MM.1S (cell line): ENCODE data around the gene CPEB1.

Experiments
- DNase-seq: peaks from one replicate; pipeline ENCODE4 v3.0.0-alpha.2; 2015
- H2AFZ ChIP-seq: fragments of 300-600 bp; sonication (generic); 2 replicates; pipeline ENCODE4 v1.6.0; 2016; ENCODE audit warnings: antibody characterized with exemption, low read length
- H3F3A ChIP-seq: fragments of 300-600 bp; sonication (generic); 2 replicates; pipeline ENCODE4 v1.6.1; 2016; ENCODE audit warnings: mild to moderate bottlenecking, antibody characterized with exemption, low read length, moderate library complexity, mixed read lengths; ENCODE audit not compliant: insufficient read depth
- H3K27ac ChIP-seq: fragments of 300-600 bp; sonication (generic); 2 replicates; pipeline ENCODE4 v1.5.1; 2016; ENCODE audit warnings: mild to moderate bottlenecking, low read length
- H3K27me3 ChIP-seq: fragments of 300-600 bp; sonication (generic); replicated peaks from 2 replicates; pipeline ENCODE4 v1.6.0; 2016; ENCODE audit warnings: low read length; ENCODE audit not compliant: insufficient read depth
- H3K36me3 ChIP-seq: fragments of 300-600 bp; sonication (generic); replicated peaks from 2 replicates; pipeline ENCODE4 v1.6.1; 2016; ENCODE audit warnings: mild to moderate bottlenecking, low read length, mixed read lengths; ENCODE audit not compliant: insufficient read depth
- H3K4me1 ChIP-seq: fragments of 300-600 bp; sonication (generic); 2 replicates; pipeline ENCODE4 v1.6.1; 2016; ENCODE audit warnings: low read length, mixed read lengths
- H3K4me2 ChIP-seq: fragments of 300-600 bp; sonication (generic); 2 replicates; pipeline ENCODE4 v1.6.0; 2016; ENCODE audit warnings: low read depth, low read length
- H3K4me3 ChIP-seq: fragments of 300-600 bp; sonication (generic); 2 replicates; pipeline ENCODE4 v1.5.1; 2016; ENCODE audit warnings: low read length, mixed read lengths
- H3K79me2 ChIP-seq: fragments of 300-600 bp; sonication (generic); 2 replicates; pipeline ENCODE4 v1.6.1; 2016; ENCODE audit warnings: mixed run types, low read length, mixed read lengths
- H3K9ac ChIP-seq: fragments of 300-600 bp; sonication (generic); 2 replicates; pipeline ENCODE4 v1.6.1; 2016; ENCODE audit warnings: low read length, mixed read lengths
- H3K9me2 ChIP-seq: fragments of 300-600 bp; sonication (generic); replicated peaks from 2 replicates; pipeline ENCODE4 v1.6.1; 2016; ENCODE audit warnings: mild to moderate bottlenecking, low read length, mixed read lengths; ENCODE audit not compliant: insufficient read depth
- H3K9me3 ChIP-seq: fragments of 300-600 bp; sonication (generic); replicated peaks from 2 replicates; pipeline ENCODE4 v1.6.1; 2016; ENCODE audit warnings: mild to moderate bottlenecking, low read length, mixed read lengths; ENCODE audit not compliant: insufficient read depth
- H4K20me1 ChIP-seq: fragments of 300-600 bp; sonication (generic); 2 replicates; pipeline ENCODE4 v1.6.1; 2016; ENCODE audit warnings: mild to moderate bottlenecking, low read length, moderate library complexity, mixed read lengths; ENCODE audit not compliant: insufficient read depth
- EZH2 ChIP-seq: fragments of 300-600 bp; sonication (generic); optimal IDR thresholded peaks from 2 replicates; pipeline ENCODE3; 2017; ENCODE audit warnings: low read depth, mild to moderate bottlenecking, antibody characterized with exemption, low read length, mixed read lengths
- EZH2phosphoT487 ChIP-seq: fragments of 300-600 bp; sonication (generic); IDR thresholded peaks from 2 replicates; pipeline ENCODE4 v1.6.1; 2018; ENCODE audit warnings: antibody characterized with exemption, low read length
- TF ChIP-seq, protein P1 (sequence below): fragments of 300-600 bp; sonication (generic); IDR thresholded peaks from 2 replicates; pipeline ENCODE4 v1.5.1; 2016; ENCODE audit warnings: antibody characterized with exemption, low read length, mixed read lengths

Gene CPEB1

DNA sequence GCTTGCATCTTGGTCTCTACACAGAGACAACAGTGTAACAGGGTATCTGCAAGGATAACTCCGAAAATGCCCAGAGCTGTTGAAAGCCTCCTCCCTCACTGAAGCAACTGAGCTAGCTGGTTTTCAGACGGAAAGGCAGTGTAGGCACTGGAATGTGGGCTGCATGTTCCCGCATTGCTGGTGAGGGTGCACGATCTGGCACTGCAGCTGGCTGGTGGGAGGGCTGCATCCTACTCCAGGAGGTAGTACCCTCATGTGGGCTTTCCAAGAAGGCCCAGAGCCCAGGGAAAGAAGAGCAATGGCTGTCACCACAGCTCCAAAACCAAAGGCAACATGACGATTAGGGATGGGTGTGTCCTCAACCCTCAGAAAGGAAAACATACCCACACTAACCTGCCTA, 78.2 kb downstream of the CPEB1 start:
- H3K9ac ChIP-seq, result no peak overlapping the region
- no peak for TF ChIP-seq EZH2phosphoT487
- TF ChIP-seq EZH2, result no peak
- TF ChIP-seq, protein P1, sequence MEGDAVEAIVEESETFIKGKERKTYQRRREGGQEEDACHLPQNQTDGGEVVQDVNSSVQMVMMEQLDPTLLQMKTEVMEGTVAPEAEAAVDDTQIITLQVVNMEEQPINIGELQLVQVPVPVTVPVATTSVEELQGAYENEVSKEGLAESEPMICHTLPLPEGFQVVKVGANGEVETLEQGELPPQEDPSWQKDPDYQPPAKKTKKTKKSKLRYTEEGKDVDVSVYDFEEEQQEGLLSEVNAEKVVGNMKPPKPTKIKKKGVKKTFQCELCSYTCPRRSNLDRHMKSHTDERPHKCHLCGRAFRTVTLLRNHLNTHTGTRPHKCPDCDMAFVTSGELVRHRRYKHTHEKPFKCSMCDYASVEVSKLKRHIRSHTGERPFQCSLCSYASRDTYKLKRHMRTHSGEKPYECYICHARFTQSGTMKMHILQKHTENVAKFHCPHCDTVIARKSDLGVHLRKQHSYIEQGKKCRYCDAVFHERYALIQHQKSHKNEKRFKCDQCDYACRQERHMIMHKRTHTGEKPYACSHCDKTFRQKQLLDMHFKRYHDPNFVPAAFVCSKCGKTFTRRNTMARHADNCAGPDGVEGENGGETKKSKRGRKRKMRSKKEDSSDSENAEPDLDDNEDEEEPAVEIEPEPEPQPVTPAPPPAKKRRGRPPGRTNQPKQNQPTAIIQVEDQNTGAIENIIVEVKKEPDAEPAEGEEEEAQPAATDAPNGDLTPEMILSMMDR, result no peak
- H3K4me3 ChIP-seq, result no peak overlapping the region
- no peaks in the 10 kb centered on the region for H3K9me3 ChIP-seq
- no peaks in the 10 kb centered on the region for H3F3A ChIP-seq
- DNase-seq, result no peak
- no peaks in the 10 kb centered on the region for H3K27me3 ChIP-seq
- H4K20me1 ChIP-seq, result no peaks in the 10 kb centered on the region
- H3K27ac ChIP-seq, result no peak overlapping the region
- no peaks in the 10 kb centered on the region for H3K4me1 ChIP-seq
- no peaks in the 10 kb centered on the region for H3K9me2 ChIP-seq
- no peak overlapping the region for H2AFZ ChIP-seq
- H3K4me2 ChIP-seq, result no peak overlapping the region
- H3K36me3 ChIP-seq, result no peaks in the 10 kb centered on the region
- no peaks in the 10 kb centered on the region for H3K79me2 ChIP-seq

DNA sequence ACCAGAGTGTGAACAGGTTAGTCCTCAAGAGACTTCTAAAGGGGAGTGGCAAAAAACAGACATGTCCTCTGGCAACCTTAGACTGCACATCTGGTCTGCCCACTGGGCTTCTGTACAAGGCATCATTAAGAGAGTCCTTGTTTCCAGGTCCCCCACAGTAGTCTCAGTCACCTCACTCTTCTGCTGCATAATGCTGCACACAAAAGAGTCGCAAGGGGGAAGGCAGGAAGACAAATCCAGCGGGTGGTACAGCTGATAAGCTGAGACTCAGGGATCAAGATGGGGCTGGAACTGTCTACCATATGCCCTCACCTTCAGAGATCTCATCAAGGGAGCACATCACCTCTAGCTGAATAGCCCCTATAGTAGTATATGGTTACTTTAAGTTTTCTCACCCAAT, 79.5 kb downstream of the CPEB1 start:
- H3K4me2 ChIP-seq, result no peak overlapping the region
- H3K9ac ChIP-seq, result no peak overlapping the region
- H3K4me1 ChIP-seq, result no peaks in the 10 kb centered on the region
- no peaks in the 10 kb centered on the region for H4K20me1 ChIP-seq
- no peak overlapping the region for H3K27ac ChIP-seq
- H3K27me3 ChIP-seq, result no peaks in the 10 kb centered on the region
- no peaks in the 10 kb centered on the region for H3K79me2 ChIP-seq
- DNase-seq, result no peak
- TF ChIP-seq, protein P1, result no peak
- TF ChIP-seq EZH2phosphoT487 (no peak), EZH2 (no peak)
- H3F3A ChIP-seq, result no peaks in the 10 kb centered on the region
- no peaks in the 10 kb centered on the region for H3K36me3 ChIP-seq
- H2AFZ ChIP-seq, result no peak overlapping the region
- H3K4me3 ChIP-seq, result no peak overlapping the region
- H3K9me3 ChIP-seq, result no peaks in the 10 kb centered on the region
- no peaks in the 10 kb centered on the region for H3K9me2 ChIP-seq

DNA sequence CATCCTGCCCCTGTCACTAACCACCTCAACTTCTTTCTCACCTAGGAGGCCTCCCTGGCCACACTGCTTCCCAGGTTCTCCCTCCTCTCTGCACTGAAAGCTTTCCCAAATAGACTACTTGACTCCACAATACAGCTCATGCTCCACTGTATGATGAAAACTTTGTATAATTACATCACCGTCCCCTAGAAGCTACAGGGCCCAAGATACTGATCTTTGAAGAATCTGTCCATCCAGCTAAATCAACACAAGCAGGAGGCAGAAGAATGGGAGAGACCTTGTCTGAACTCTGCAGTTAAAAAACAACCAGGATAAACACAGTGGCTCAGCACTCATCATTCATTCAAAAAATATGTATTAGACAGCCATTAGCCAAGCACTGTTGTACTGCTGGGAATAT, 80.5 kb downstream of the CPEB1 start:
- TF ChIP-seq, protein P1, result no peak
- no peak for TF ChIP-seq EZH2
- TF ChIP-seq EZH2phosphoT487, result no peak
- Histone ChIP-seq H3K27me3 (no peaks in the 10 kb centered on the region), H3K9me3 (no peaks in the 10 kb centered on the region), H3K4me2 (no peak overlapping the region), H3K4me1 (no peaks in the 10 kb centered on the region), H4K20me1 (no peaks in the 10 kb centered on the region), H2AFZ (no peak overlapping the region), H3K36me3 (no peaks in the 10 kb centered on the region), H3K4me3 (no peak overlapping the region), H3K27ac (no peak overlapping the region), H3K9ac (no peak overlapping the region), H3K79me2 (no peaks in the 10 kb centered on the region), H3K9me2 (no peaks in the 10 kb centered on the region), H3F3A (no peaks in the 10 kb centered on the region)
- no peak for DNase-seq

DNA sequence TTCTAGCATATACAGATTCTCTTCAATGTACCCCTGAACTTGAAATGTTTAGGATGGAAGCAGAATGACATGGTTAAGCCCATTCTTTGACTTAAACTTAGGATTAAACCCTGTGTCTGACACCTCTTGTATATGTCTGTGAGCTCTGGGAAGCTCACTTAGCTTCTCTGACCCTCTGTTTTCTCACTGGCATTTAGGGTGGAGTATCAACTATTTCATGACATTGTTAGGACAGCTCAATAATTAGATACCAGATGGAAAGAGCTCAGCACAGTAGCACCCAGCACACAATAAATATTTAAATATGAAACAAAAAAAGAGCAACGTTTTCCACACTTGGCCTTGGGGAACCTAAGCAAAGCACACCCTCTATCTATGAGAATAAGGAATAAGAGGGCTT, 88.7 kb downstream of the CPEB1 start:
- Histone ChIP-seq H3K79me2 (no peaks in the 10 kb centered on the region), H3K4me3 (no peak overlapping the region), H3K36me3 (no peaks in the 10 kb centered on the region), H3F3A (no peaks in the 10 kb centered on the region), H3K9me2 (no peaks in the 10 kb centered on the region), H2AFZ (no peak overlapping the region), H3K4me1 (no peaks in the 10 kb centered on the region), H3K4me2 (no peak overlapping the region), H3K27ac (no peak overlapping the region), H3K27me3 (no peaks in the 10 kb centered on the region), H4K20me1 (no peaks in the 10 kb centered on the region), H3K9ac (no peak overlapping the region), H3K9me3 (no peaks in the 10 kb centered on the region)
- DNase-seq, result no peak
- TF ChIP-seq, protein P1, result no peak
- TF ChIP-seq EZH2phosphoT487, result no peak
- TF ChIP-seq EZH2, result no peak
